HepG2 (cell line): ENCODE measurements around the gene MAPK10. TPM values are rescaled to one million over a fixed set of nuclear protein-coding genes. Genes with fewer than 3 reads are reported as not detected.

ENCODE experiments used
- ATAC-seq: fragments of 200-7000 bp; cut with Tn5 transposase; 3 replicates; pipeline ENCODE4 v1.9.1; 2020; ENCODE audit warnings: mild to moderate bottlenecking, moderate library complexity
- BruUV-seq: library from RNA; stranded (reverse); fragments of 400-500 nt; replicated peaks from 2 replicates; lab custom pipeline; 2021; lab: Mats Ljungman, UMichigan
- CTCF ChIA-PET: fragments of 300-600 bp; formaldehyde crosslinking; extraction: SDS; loops from one replicate; lab custom pipeline; 2021; ENCODE audit warnings: low total read pairs, inconsistent platforms, low intra/inter-chr PET ratio; lab: Yijun Ruan, JAX
- POLR2A ChIA-PET: fragments of 350-600 bp; sonication (Branson Sonifier 250); formaldehyde crosslinking; loops from one replicate; lab custom pipeline; 2020; ENCODE audit warnings: antibody characterized with exemption, inconsistent platforms; lab: Yijun Ruan, JAX
- DNase-seq: peaks from one replicate; pipeline ENCODE4 v3.0.0-alpha.2; 2015; ENCODE audit warnings: low spot score
- FAIRE-seq: peaks from 3 replicates; lab custom pipeline; 2011; peaks lifted over from hg19 to GRCh38; lab: Jason Lieb, UNC
- H2AFZ ChIP-seq: one replicate; pipeline ENCODE4 v1.6.1; 2011; ENCODE audit warnings: low read length, inconsistent platforms
- H3K27ac ChIP-seq: fragments of 300-600 bp; 3 replicates; pipeline ENCODE4 v1.8.0; 2011; ENCODE audit warnings: mixed run types, mild to moderate bottlenecking, mixed read lengths, low read length, inconsistent platforms; ENCODE audit not compliant: insufficient read depth; ENCODE audit errors: extremely low read length
- H3K27me3 ChIP-seq, 2 experiments: fragments of 200-600 bp in 1 of 2; 2 replicates in 1 of 2; 3 replicates in 1 of 2; pipeline versions ENCODE4 v1.6.0 to v1.8.0; 2011; ENCODE audit warnings: low read length in 2 of 2, mild to moderate bottlenecking in 2 of 2, moderate library complexity in 2 of 2, inconsistent platforms in 1 of 2; ENCODE audit not compliant: insufficient read depth in 2 of 2, control insufficient read depth in 1 of 2
- H3K36me3 ChIP-seq, 2 experiments: fragments of 200-600 bp in 1 of 2; replicated peaks in 1 of 2; 2 replicates in 1 of 2; 3 replicates in 1 of 2; pipeline versions ENCODE4 v1.5.1 to v1.8.0; 2011; ENCODE audit warnings: low read length in 2 of 2, inconsistent platforms in 1 of 2; ENCODE audit not compliant: insufficient read depth in 2 of 2, control insufficient read depth in 1 of 2
- H3K4me1 ChIP-seq: 2 replicates; pipeline ENCODE4 v1.5.1; 2012; ENCODE audit warnings: low read length, inconsistent platforms; ENCODE audit not compliant: insufficient read depth
- H3K4me2 ChIP-seq: 2 replicates; pipeline ENCODE4 v1.6.0; 2011; ENCODE audit warnings: low read depth, low read length, inconsistent platforms
- H3K4me3 ChIP-seq, 3 experiments: fragments of 200-600 bp in 1 of 3; sonication (generic), shearing (Covaris generic) in 1 of 3; replicated peaks in 1 of 3; 2 replicates each; pipeline ENCODE4 v1.5.1; 2011 to 2016; ENCODE audit warnings: low read length in 3 of 3, inconsistent platforms in 2 of 3, low read depth in 2 of 3, mild to moderate bottlenecking in 2 of 3, control low read depth in 1 of 3, mixed read lengths in 1 of 3; ENCODE audit not compliant: insufficient read depth in 1 of 3
- H3K79me2 ChIP-seq: one replicate; pipeline ENCODE4 v1.6.1; 2011; ENCODE audit warnings: low read length, inconsistent platforms; ENCODE audit not compliant: insufficient read depth
- H3K9ac ChIP-seq: 2 replicates; pipeline ENCODE4 v1.6.0; 2011; ENCODE audit warnings: mild to moderate bottlenecking, low read depth, low read length, inconsistent platforms; ENCODE audit not compliant: insufficient read depth
- H3K9me3 ChIP-seq: 2 replicates; pipeline ENCODE4 v1.5.1; 2012; ENCODE audit warnings: mild to moderate bottlenecking, low read length
- H4K20me1 ChIP-seq: 2 replicates; pipeline ENCODE4 v1.6.0; 2011; ENCODE audit warnings: inconsistent platforms, mild to moderate bottlenecking, low read length, moderate library complexity; ENCODE audit not compliant: insufficient read depth
- ATF1 ChIP-seq: IDR thresholded peaks from 2 replicates; pipeline ENCODE4 v1.6.1; 2016; ENCODE audit warnings: mild to moderate bottlenecking, control low read depth
- ELF3 ChIP-seq: IDR thresholded peaks from 2 replicates; pipeline ENCODE4 v1.6.1; 2016; ENCODE audit warnings: missing genetic modification reagents, missing compliant biosample characterization
- HOXA3 ChIP-seq: sonication (generic); formaldehyde crosslinking; IDR thresholded peaks from 2 replicates; pipeline ENCODE4 v1.5.0; 2020; ENCODE audit warnings: missing genetic modification reagents
- STAG1 ChIP-seq: sonication (generic); formaldehyde crosslinking; IDR thresholded peaks from 2 replicates; pipeline ENCODE4 v1.4.0; 2020; ENCODE audit warnings: missing genetic modification reagents
- TCF12 ChIP-seq, 2 experiments: fragments of 450-650 bp in 1 of 2; sonication (generic) in 1 of 2; formaldehyde crosslinking in 1 of 2; IDR thresholded peaks; 2 replicates each; pipeline versions ENCODE4 v1.6.1 to v1.8.0; 2017 to 2022; ENCODE audit warnings: antibody characterized with exemption in 1 of 2, mild to moderate bottlenecking in 1 of 2, missing genetic modification reagents in 1 of 2, moderate library complexity in 1 of 2
- XRCC5 ChIP-seq: fragments of 200-400 bp; formaldehyde crosslinking; optimal IDR thresholded peaks from 2 replicates; pipeline ENCODE3; 2017; ENCODE audit warnings: mild to moderate bottlenecking, low read length
- ZNF451 ChIP-seq: sonication (generic); formaldehyde crosslinking; IDR thresholded peaks from 2 replicates; pipeline ENCODE4 v1.5.0; 2020; ENCODE audit warnings: mild to moderate bottlenecking, missing genetic modification reagents
- WGBS: methylation state at CpG from one replicate; pipeline ENCODE4 v1.1.6; 2017; ENCODE audit warnings: low lambda C conversion rate; 5-methylcytosine and 5-hydroxymethylcytosine counted together
- in situ Hi-C: cut with HindIII; loops from 2 replicates; pipeline ENCODE4 v1.10.0; 2017; ENCODE audit warnings: low pct_unique_long_range_greater_than_20kb; ENCODE audit not compliant: extremely low pct_ligation_motif_present
- intact Hi-C: fragments of 100-400 bp; cut with micrococcal nuclease; formaldehyde crosslinking; loops from one replicate; pipeline ENCODE4 v1.10.0; 2022; ENCODE audit not compliant: unreplicated experiment
- polyA plus RNA-seq, 8 experiments: library from polyadenylated mRNA; depleted of rRNA in 3 of 8; stranded (reverse) in 7 of 8; unstranded in 1 of 8; fragments of >200 nt; fragmentation: Illumina TruSeq in 4 of 8; extraction: Trizol in 4 of 8; gene quantifications; 2 replicates each; pipeline versions ENCODE4 v1.2.1 to v1.2.3, GENCODE V29; 2011 to 2016; ENCODE audit warnings: low read depth in 4 of 8, missing spikeins in 1 of 8, mixed read lengths in 1 of 8; ENCODE audit not compliant: insufficient read depth in 1 of 8
- total RNA-seq, 5 experiments: library from RNA; depleted of rRNA; stranded (reverse); fragments of >200 nt; fragmentation: Illumina TruSeq; extraction: Trizol; gene quantifications; 2 replicates each; pipeline ENCODE4 v1.2.3, GENCODE V29; 2016; ENCODE audit warnings: low read depth in 1 of 5
- TF ChIP-seq, protein P1 (sequence below): sonication (generic); formaldehyde crosslinking; IDR thresholded peaks from 2 replicates; pipeline ENCODE4 v1.5.0; 2020; ENCODE audit warnings: mild to moderate bottlenecking, missing genetic modification reagents, moderate library complexity

MAPK10 gene
- total and polyA plus RNA-seq, 2 of the 13 experiments (the other 11 are each of a cell fraction or from before 2014, with no cell fraction given), result not detected

GRCh38 chr4:85964298-85964697 lies 395.6 kb downstream of the MAPK10 start:
- Histone ChIP-seq H3K36me3 (no peaks in the 10 kb centered on the region), H3K79me2 (no peaks in the 10 kb centered on the region), H2AFZ (no peak overlapping the region), H3K9ac (no peak overlapping the region), H3K4me1 (no peaks in the 10 kb centered on the region), H3K4me2 (no peak overlapping the region), H3K27ac (no peak overlapping the region), H4K20me1 (no peaks in the 10 kb centered on the region), H3K27me3 (no peaks in the 10 kb centered on the region), H3K9me3 (no peaks in the 10 kb centered on the region), H3K4me3 (no peak overlapping the region)
- no peak for DNase-seq
- FAIRE-seq, result no peak
- BruUV-seq, result no TSS peak
- ChIA-PET CTCF (no interaction called here), POLR2A (no interaction called here)
- in situ Hi-C loops, result no loop called here
- intact Hi-C loops, result loop anchor here (10.0 kb wide), 1 partner anchor 139 kb away; no protein-coding TSS in a partner anchor
- peak; percentile 28 for TF ChIP-seq STAG1
- no peak for TF ChIP-seq TCF12 (IDR thresholded peaks at IDR 0.05)
- TF ChIP-seq TCF12 (CRISPR knock-in tag; IDR thresholded peaks at IDR 0.05), result no peak
- TF ChIP-seq, protein P1, sequence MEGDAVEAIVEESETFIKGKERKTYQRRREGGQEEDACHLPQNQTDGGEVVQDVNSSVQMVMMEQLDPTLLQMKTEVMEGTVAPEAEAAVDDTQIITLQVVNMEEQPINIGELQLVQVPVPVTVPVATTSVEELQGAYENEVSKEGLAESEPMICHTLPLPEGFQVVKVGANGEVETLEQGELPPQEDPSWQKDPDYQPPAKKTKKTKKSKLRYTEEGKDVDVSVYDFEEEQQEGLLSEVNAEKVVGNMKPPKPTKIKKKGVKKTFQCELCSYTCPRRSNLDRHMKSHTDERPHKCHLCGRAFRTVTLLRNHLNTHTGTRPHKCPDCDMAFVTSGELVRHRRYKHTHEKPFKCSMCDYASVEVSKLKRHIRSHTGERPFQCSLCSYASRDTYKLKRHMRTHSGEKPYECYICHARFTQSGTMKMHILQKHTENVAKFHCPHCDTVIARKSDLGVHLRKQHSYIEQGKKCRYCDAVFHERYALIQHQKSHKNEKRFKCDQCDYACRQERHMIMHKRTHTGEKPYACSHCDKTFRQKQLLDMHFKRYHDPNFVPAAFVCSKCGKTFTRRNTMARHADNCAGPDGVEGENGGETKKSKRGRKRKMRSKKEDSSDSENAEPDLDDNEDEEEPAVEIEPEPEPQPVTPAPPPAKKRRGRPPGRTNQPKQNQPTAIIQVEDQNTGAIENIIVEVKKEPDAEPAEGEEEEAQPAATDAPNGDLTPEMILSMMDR, result peak; percentile 22; the same call in 1 of the 2 replicates
- ATAC-seq, result no peak

DNA sequence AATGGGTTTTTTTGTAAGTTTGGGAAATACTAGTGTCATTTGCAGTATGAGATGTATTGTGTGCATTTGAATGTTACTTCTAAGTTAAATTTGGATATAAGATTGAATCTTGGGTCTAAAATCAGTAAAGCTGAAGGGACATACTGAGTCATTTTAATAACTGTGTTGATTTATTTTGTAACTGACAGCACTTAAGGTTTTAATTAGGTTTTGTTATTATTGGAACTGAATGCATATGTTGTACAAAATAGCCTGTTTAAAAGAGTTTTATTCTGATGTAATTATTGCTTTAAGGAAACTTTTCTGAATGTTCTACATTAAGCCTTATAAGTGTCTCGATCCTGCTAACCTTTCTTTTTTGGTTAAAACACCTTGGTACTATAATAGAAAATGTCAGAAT lies 396.6 kb downstream of the MAPK10 start:
- H3K9me3 ChIP-seq, result no peaks in the 10 kb centered on the region
- intact Hi-C loops, result loop anchor here (10.0 kb wide), 1 partner anchor 138 kb away; no protein-coding TSS in a partner anchor
- H3K4me3 ChIP-seq, result no peak overlapping the region
- FAIRE-seq (no peak), ATAC-seq (no peak), DNase-seq (no peak)
- no peak overlapping the region for H3K4me2 ChIP-seq
- BruUV-seq, result no TSS peak
- no peak overlapping the region for H3K9ac ChIP-seq
- H3K27me3 ChIP-seq, result no peaks in the 10 kb centered on the region
- no peaks in the 10 kb centered on the region for H3K36me3 ChIP-seq
- TF ChIP-seq XRCC5, result no peak
- TF ChIP-seq ATF1 (CRISPR knock-in tag), result no peak
- TF ChIP-seq HOXA3 (CRISPR knock-in tag), result no peak
- TF ChIP-seq ELF3 (CRISPR knock-in tag), result no peak
- TF ChIP-seq ZNF451 (CRISPR knock-in tag), result no peak
- H3K79me2 ChIP-seq, result no peaks in the 10 kb centered on the region
- H2AFZ ChIP-seq, result no peak overlapping the region
- no peak overlapping the region for H3K27ac ChIP-seq
- H3K4me1 ChIP-seq, result no peaks in the 10 kb centered on the region
- CTCF ChIA-PET, result no interaction called here
- in situ Hi-C loops, result no loop called here
- 37% methylated on average over 1 of the region's 1 CpG for WGBS
- POLR2A ChIA-PET, result no interaction called here
- H4K20me1 ChIP-seq, result no peaks in the 10 kb centered on the region
